Breast epithelium (tissue), 3 donors: ENCODE measurements around the gene TRAF3.

Experiments used
- POLR2A ChIP-seq: fragments of 450-650 bp; IDR thresholded peaks from one replicate; pipeline ENCODE4 v1.6.1; 2016; ENCODE audit warnings: antibody characterized with exemption, mild to moderate bottlenecking, moderate library complexity
- POLR2AphosphoS5 ChIP-seq, 3 donors: sonication (generic); formaldehyde crosslinking; IDR thresholded peaks; one replicate each; pipeline ENCODE4 v1.6.1; 2017; ENCODE audit warnings: antibody characterized with exemption in 3 of 3
- TF ChIP-seq, protein P1 (sequence below), 3 donors: fragments of 450-650 bp; IDR thresholded peaks; one replicate each; pipeline ENCODE4 v1.5.1; 2016 to 2017; ENCODE audit warnings: antibody characterized with exemption in 3 of 3, mild to moderate bottlenecking in 3 of 3, moderate library complexity in 3 of 3

DNA sequence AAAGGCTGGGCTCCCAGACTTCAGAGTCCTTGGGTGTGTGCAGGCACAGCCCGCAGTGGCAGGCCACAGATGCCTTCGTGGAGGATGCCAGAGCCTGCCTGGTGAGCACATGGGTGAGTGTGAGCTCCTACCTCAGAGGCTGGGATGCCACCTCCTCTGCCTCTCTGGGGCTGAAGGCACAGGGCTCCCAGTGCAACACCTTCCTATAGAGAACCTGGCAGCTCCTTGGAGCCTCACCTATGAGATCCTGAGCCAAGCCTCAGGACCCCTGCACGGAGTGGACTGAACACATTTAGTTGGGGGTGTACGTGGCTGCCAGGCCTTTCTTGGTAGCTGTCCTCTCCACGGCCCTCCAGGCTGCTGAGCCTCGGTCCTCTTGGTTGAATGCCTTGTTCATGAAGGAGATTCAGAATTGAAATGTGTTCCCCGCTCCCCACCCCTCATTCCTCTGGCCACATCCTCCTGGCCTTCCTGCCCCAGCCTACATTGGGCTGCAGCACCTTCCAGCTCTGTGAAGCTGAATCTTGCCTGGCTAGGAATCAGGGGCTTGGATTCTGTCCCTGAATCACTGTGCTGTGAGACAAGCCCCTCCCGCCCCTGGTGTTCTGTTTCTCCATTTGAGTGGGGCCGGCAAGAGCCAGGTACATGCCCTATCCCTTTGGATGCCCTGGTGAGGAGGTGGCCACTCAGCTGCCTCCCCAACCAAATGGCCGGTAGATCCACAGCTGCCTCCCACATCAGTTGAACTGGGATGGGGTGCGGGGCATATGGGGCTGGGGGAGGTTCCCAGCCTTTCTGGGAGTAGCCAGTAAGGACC is 38.7 kb upstream of the TRAF3 start:
- TF ChIP-seq, protein P1, sequence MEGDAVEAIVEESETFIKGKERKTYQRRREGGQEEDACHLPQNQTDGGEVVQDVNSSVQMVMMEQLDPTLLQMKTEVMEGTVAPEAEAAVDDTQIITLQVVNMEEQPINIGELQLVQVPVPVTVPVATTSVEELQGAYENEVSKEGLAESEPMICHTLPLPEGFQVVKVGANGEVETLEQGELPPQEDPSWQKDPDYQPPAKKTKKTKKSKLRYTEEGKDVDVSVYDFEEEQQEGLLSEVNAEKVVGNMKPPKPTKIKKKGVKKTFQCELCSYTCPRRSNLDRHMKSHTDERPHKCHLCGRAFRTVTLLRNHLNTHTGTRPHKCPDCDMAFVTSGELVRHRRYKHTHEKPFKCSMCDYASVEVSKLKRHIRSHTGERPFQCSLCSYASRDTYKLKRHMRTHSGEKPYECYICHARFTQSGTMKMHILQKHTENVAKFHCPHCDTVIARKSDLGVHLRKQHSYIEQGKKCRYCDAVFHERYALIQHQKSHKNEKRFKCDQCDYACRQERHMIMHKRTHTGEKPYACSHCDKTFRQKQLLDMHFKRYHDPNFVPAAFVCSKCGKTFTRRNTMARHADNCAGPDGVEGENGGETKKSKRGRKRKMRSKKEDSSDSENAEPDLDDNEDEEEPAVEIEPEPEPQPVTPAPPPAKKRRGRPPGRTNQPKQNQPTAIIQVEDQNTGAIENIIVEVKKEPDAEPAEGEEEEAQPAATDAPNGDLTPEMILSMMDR (IDR thresholded peaks at IDR 0.05): no peak
- no peak for TF ChIP-seq POLR2A
- no peak for TF ChIP-seq POLR2AphosphoS5 (IDR thresholded peaks at IDR 0.05)
